ENCODE data around the gene TBX19. TPM values are rescaled to one million over a fixed set of nuclear protein-coding genes. Genes with fewer than 3 reads are reported as not detected.

The TBX19 gene
- total RNA-seq, 4 donors from 2014 or later, result 0.76 to 2.5 (median 1.3) TPM

- Histone ChIP-seq H3K27ac (peak overlapping the region in 2 of 4 donors; percentile 11 to 37), H3K27me3 (no peaks in the 10 kb centered on the region), H3K4me1 (peaks cover 0 to 10% (median 0%) of the 10 kb centered on the region in 4 donors), H3K4me3 (peak overlapping the region in 2 of 4 donors; percentile 26 to 28), H3K9me3 (no peaks in the 10 kb centered on the region), H3K36me3 (no peaks in the 10 kb centered on the region)
- TF ChIP-seq, protein P1, sequence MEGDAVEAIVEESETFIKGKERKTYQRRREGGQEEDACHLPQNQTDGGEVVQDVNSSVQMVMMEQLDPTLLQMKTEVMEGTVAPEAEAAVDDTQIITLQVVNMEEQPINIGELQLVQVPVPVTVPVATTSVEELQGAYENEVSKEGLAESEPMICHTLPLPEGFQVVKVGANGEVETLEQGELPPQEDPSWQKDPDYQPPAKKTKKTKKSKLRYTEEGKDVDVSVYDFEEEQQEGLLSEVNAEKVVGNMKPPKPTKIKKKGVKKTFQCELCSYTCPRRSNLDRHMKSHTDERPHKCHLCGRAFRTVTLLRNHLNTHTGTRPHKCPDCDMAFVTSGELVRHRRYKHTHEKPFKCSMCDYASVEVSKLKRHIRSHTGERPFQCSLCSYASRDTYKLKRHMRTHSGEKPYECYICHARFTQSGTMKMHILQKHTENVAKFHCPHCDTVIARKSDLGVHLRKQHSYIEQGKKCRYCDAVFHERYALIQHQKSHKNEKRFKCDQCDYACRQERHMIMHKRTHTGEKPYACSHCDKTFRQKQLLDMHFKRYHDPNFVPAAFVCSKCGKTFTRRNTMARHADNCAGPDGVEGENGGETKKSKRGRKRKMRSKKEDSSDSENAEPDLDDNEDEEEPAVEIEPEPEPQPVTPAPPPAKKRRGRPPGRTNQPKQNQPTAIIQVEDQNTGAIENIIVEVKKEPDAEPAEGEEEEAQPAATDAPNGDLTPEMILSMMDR (IDR thresholded peaks at IDR 0.05), result peak; percentile 59 to 91 (median 84)
- no peak for TF ChIP-seq POLR2A (IDR thresholded peaks at IDR 0.05)
- peak; percentile 85 to 95 (median 86) for DNase-seq
These were observed 62.0 kb downstream of the TBX19 start for GRCh38 chr1:168342572-168343280.

DNA sequence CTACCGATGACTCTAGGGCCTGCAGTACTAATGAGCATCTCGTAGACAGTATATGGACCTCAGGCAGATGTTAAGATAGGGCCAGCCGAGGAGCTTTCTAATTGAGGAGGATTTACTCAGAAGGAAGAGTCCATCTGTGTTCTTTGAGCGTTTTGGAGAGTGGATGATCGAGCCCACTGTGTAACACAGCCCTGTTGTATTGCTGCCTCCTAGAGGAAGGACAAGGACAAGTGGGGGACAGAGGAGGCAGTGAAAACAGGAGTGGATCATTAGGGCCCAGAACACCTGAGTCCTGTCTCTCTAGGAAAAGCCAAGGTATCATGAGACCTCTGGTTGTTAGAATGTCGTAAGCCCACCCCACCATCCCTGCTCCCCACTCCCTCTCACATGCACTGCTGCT is 62.9 kb downstream of the TBX19 start:
- TF ChIP-seq, protein P1 (IDR thresholded peaks at IDR 0.05), result no peak
- no peak for TF ChIP-seq POLR2A (IDR thresholded peaks at IDR 0.05)
- Histone ChIP-seq H3K36me3 (no peaks in the 10 kb centered on the region), H3K4me1 (peaks cover 0 to 10% (median 0%) of the 10 kb centered on the region in 4 donors), H3K27me3 (no peaks in the 10 kb centered on the region), H3K9me3 (no peaks in the 10 kb centered on the region), H3K4me3 (no peak overlapping the region), H3K27ac (peak overlapping the region in 1 of 4 donors; percentile 37)
- no peak for DNase-seq

DNA sequence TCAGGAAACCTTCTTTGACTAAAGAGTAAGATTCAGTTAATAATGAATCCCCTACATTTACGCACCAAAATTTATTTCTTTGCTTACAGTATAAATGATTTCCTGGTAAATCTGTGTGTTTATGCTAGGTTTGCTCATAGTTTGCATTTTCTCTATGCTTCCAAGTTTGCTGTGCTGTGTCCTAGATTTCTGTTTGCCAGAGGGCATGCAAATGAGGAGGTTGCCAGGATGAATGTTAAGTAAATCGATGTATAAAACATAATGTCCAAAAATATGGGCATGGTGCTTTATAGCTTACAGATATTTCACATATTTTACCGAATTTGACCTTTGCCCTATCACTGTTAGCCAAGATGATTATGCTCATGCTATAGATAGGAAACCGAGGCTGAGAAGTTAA is 63.8 kb downstream of the TBX19 start:
- no peak for DNase-seq
- Histone ChIP-seq H3K9me3 (no peaks in the 10 kb centered on the region), H3K27ac (no peak overlapping the region), H3K27me3 (no peaks in the 10 kb centered on the region), H3K4me1 (peaks cover 0 to 10% (median 0%) of the 10 kb centered on the region in 4 donors), H3K36me3 (no peaks in the 10 kb centered on the region), H3K4me3 (no peak overlapping the region)
- TF ChIP-seq, protein P1 (IDR thresholded peaks at IDR 0.05), result no peak
- no peak for TF ChIP-seq POLR2A (IDR thresholded peaks at IDR 0.05)

DNA sequence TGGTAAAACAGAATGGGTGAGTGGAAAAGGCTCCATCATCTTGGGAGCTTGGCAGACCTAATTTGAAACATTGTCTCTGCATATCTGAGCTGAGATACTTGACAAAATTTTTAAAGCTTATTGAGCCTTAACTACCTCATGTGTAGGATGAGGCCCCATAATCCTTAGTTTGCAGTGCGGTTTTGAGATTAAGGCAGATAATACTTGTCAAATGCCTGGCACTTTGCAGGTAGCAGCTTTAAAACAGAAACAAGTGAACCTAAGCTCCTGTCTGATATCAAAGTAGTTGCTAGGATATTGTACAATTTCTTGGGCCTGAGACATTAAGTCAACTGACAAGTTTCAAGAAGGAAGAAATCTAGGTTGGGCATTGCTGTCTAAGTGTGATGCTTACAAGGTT is 65.3 kb downstream of the TBX19 start:
- DNase-seq, result no peak
- H3K36me3 ChIP-seq, result no peaks in the 10 kb centered on the region
- H3K9me3 ChIP-seq, result no peaks in the 10 kb centered on the region
- no peak overlapping the region for H3K4me3 ChIP-seq
- no peak for TF ChIP-seq POLR2A (IDR thresholded peaks at IDR 0.05)
- TF ChIP-seq, protein P1 (IDR thresholded peaks at IDR 0.05), result no peak
- no peak overlapping the region for H3K27ac ChIP-seq
- no peaks in the 10 kb centered on the region for H3K27me3 ChIP-seq
- H3K4me1 ChIP-seq, result peaks cover 0 to 10% (median 0%) of the 10 kb centered on the region in 4 donors

- no peaks in the 10 kb centered on the region for H3K27me3 ChIP-seq
- no peak for TF ChIP-seq POLR2A (IDR thresholded peaks at IDR 0.05)
- TF ChIP-seq, protein P1 (IDR thresholded peaks at IDR 0.05), result no peak
- H3K9me3 ChIP-seq, result no peaks in the 10 kb centered on the region
- H3K36me3 ChIP-seq, result no peaks in the 10 kb centered on the region
- H3K4me3 ChIP-seq, result no peak overlapping the region
- peaks cover 0 to 7% (median 0%) of the 10 kb centered on the region in 4 donors for H3K4me1 ChIP-seq
- no peak overlapping the region for H3K27ac ChIP-seq
- DNase-seq, result no peak
These were observed 67.0 kb downstream of the TBX19 start for GRCh38 chr1:168347630-168348029.

Measured in Peyer's patch (tissue), 4 donors.